HG02678 (cell line): ENCODE results near the gene GIMAP2.
A peak's percentile ranks its signal among the peaks of the same experiment; 100 is the strongest.
"Not testable (repeated sequence)": the region's sequence is repeated elsewhere in the genome, so short reads cannot be mapped to it uniquely, and the experiment has no call there.

ENCODE experiments used
- ATAC-seq: cut with Tn5 transposase; IDR thresholded peaks from one replicate; pipeline ENCODE4 v1.9.1; 2021; ENCODE audit warnings: mild to moderate bottlenecking, moderate library complexity; ENCODE audit not compliant: unreplicated experiment

The GIMAP2 gene

DNA sequence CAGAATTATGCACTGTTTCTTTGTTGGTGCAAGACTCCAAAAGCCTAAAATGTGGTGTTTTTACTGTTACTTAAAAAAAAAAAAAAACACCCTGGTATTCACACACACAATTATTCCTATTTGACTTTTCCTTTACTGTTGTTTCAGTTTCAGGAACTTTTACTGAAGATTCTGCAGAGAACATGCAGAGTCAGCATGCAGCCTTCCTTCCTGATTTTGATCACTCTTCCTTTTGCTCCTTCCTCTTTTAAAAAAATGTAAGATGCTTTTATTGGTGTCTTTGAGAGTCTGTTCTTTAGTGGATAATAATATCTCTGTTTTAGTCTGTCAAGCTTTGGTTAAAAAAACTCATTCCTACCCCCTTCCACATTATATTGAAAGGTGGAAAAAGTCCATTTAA, 9.2 kb upstream of the GIMAP2 start:
- not testable (repeated sequence) for ATAC-seq

GRCh38 chr7:150676854-150677253, 8.7 kb upstream of the GIMAP2 start:
- not testable (repeated sequence) for ATAC-seq

GRCh38 chr7:150678601-150679000, 6.9 kb upstream of the GIMAP2 start:
- ATAC-seq = not testable (repeated sequence)

GRCh38 chr7:150680364-150680763, 5.1 kb upstream of the GIMAP2 start:
- ATAC-seq = not testable (repeated sequence)

GRCh38 chr7:150686030-150686631, 625 bp downstream of the GIMAP2 start:
- peak; percentile 49 for ATAC-seq

- ATAC-seq = no peak
Observed at GRCh38 chr7:150688630-150689029, 3.1 kb downstream of the GIMAP2 start.

GRCh38 chr7:150695654-150696053, 10.1 kb downstream of the GIMAP2 start:
- ATAC-seq = no peak

- no peak for ATAC-seq
Observed at GRCh38 chr7:150703209-150703608, 17.7 kb downstream of the GIMAP2 start.

DNA sequence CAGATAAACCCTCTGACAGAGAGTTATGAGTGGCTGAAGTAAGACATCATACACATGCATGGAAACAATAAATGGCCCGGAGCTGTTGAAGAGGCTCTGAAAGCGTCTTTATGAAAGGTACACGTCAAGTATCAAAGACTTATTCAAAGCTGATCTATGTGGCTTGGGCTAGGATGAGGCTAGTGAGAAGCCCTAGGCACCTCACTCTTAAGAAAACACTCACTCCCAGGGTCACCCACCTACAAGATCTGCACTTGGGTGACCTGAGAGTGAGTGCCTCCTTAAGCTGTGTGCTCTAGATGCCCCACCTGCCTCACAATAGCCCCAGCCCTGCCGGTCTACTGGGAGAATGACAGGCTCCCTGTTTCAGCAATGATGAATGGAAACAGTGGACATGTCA, 29.8 kb downstream of the GIMAP2 start:
- ATAC-seq = no peak

- ATAC-seq = no peak
Observed at GRCh38 chr7:150715738-150716137, 30.2 kb downstream of the GIMAP2 start.

- ATAC-seq = no peak
Observed at GRCh38 chr7:150716368-150716767, 30.9 kb downstream of the GIMAP2 start, which contains the start of gene GIMAP1. GIMAP1 (plus strand) TSS chr7:150716613; CDS start chr7:150719048, 2,435 bp downstream.

- ATAC-seq = no peak
Observed at GRCh38 chr7:150716939-150717338, 31.4 kb downstream of the GIMAP2 start.

DNA sequence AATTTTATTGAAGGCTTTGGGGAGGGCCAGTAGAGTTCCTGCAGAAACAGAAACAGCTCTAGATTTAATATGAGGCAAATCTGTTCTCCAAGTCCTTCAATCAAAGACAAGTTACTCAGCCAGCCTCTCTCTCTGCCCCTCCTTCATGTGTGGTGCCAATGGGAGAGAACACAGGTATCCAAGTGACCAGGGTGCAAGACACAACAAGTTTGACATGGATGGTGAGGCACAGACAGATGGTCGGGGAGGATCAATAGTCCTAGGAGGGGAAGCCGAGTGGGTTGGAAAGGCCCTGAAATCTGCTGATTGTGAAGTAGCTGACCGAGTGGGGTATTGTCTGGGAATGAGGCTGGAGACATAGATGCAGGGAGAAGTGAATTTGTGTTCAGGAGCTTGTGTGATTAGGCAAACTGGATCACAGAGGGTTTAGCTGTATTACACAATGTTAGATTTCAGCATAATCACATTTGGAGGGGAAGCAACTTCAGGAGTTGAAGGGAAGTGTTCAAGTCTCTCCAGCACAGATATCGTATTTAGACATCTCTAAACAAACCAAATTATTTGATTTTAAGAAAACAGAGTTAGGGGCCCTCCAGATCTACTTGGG, 32.4 kb downstream of the GIMAP2 start:
- no peak for ATAC-seq

DNA sequence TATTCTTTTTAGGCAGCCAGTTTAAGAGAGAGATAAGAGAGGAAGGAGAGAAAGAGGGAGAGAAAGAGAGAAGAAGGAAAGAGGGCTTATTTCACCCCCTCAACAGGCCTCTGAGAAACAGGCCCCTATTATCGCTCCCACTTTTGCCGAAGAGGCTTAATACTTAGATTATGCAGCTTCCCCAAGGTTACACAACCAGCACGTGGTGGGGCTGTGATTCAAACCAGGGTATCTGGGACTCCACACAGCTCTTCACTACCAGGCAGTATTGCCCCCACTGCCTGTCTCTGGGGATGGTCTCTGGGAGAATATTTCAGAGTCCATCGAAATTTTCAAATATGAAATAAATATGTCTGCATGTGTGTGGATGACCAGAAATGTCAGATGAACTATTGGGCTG, 33.9 kb downstream of the GIMAP2 start:
- ATAC-seq = no peak

DNA sequence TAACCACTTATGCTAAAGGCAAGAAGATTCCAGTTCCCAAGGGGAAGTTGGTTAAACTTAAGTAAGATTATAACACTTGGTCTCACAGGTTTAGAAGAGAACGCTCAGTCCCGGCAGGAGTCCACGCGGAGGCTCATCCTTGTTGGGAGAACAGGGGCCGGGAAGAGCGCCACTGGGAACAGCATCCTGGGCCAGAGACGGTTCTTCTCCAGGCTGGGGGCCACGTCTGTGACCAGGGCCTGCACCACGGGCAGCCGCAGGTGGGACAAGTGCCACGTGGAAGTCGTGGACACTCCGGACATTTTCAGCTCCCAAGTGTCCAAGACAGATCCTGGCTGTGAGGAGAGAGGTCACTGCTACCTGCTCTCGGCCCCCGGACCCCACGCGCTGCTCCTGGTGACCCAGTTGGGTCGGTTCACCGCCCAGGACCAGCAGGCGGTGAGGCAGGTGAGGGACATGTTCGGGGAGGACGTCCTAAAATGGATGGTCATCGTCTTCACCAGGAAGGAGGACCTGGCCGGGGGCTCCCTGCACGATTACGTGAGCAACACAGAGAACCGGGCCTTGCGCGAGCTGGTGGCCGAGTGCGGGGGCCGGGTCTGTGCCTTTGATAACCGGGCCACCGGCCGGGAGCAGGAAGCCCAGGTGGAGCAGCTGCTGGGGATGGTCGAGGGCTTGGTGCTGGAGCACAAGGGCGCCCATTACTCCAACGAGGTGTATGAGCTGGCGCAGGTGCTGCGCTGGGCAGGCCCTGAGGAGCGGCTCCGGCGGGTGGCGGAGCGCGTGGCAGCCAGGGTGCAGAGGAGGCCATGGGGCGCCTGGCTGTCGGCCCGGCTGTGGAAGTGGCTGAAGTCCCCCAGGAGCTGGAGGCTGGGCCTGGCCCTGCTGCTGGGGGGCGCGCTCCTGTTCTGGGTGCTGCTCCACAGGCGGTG, 34.7 kb downstream of the GIMAP2 start:
- ATAC-seq = no peak

DNA sequence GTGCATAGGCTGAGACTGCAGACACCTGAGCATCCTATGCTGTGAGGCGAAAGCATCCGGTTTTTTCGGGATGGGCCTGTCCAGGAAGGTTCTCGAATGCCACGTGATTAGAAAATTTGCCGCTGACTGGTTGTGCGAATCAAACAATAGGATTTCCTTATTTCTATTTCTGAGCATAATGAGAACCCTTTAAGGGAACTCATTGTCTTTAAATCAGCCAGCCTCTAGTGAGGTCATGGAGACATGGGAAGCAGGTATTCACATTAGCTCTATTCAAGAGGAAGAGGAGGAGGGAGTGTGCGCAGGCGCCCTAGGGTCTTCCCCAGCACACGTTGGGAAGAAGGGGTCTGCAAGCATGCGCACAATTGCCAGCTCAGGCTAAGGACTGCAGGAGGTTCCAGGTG, 36.5 kb downstream of the GIMAP2 start:
- no peak for ATAC-seq

DNA sequence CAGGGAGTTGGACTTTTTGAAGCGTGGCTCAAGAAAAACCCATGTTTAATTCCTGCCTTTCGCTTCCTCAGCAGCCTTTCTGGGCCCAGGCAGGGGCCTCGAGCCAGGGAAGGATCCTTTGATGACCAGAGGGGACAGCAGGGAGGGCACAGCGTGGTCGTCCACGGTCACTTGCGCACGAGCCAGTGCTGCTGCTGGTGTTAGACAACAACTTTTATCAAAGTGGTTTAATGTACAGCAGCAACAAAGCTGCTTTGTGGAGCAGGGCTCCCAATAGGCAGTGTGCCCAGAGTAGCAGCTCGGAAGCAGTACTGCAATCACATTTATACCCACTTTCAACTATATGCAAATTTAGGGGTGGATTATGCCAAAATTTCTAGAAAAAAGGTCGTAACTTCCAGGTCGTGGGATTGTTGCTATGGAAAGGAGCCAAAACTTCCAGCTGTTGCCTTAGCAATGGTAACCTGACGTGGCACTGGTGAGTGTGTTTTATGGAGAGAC, 37.0 kb downstream of the GIMAP2 start:
- no peak for ATAC-seq

- no peak for ATAC-seq
Observed at GRCh38 chr7:150723467-150723866, 38.0 kb downstream of the GIMAP2 start.

DNA sequence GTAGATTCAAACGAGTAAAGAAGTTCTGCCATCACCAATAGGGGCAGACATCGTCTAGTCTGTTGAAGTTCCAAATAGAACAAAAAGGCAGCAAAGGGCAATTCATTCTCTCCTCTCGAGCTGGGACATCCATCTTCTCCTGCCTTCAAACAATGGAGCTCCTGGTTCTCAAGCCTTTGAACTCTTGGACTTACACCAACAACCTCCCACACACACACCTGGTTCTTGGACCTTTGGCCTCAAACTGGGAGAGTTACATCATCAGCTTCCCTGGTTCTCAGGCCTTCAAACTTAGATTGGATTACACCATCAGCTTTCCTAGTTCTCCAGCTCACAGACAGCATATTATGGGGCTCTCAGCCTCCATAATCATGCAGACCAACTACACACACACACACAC, 41.9 kb downstream of the GIMAP2 start:
- ATAC-seq = no peak

DNA sequence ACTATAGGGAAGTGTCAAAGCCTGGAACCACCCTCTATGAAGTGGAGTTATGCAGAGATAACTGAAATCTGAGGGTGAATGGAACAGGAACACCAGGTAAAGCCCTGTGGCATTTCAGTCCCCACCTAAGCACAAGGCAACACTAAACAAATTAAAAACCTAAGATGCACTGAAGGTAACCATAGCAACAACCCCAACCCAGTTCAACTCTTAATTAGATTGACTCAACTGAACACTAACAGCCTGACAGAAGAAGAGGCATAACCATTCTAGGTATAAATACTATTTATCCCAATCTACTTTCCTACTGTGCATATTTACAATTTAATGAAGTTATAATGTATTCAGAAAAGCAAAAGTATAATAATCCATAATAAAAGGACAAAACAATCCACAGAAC, 42.5 kb downstream of the GIMAP2 start:
- no peak for ATAC-seq

GRCh38 chr7:150728609-150729008, 43.1 kb downstream of the GIMAP2 start:
- ATAC-seq = no peak

DNA sequence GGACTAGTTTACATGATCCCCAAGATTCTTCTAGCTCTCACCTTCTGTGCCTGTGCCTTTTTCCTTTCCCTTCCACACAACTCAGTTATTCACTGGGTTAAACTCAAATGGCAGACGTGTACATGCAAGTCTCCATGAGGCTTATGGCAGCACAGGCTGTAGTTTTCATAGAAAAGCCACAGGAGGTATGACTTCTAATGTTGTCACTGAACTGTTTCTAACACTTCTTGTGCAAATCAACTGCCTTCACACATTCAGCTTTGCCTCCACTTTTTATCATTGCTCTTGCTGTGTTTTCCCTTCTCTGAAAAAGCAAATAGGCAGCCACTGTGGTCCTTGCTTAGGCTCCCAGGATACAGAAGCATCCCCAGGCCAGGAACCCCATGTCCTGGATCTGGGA, 46.4 kb downstream of the GIMAP2 start:
- no peak for ATAC-seq
